ENCODE data around the gene FBXO28.
"Not testable (repeated sequence)": the region's sequence is repeated elsewhere in the genome, so short reads cannot be mapped to it uniquely, and the experiment has no call there.

The FBXO28 gene

DNA sequence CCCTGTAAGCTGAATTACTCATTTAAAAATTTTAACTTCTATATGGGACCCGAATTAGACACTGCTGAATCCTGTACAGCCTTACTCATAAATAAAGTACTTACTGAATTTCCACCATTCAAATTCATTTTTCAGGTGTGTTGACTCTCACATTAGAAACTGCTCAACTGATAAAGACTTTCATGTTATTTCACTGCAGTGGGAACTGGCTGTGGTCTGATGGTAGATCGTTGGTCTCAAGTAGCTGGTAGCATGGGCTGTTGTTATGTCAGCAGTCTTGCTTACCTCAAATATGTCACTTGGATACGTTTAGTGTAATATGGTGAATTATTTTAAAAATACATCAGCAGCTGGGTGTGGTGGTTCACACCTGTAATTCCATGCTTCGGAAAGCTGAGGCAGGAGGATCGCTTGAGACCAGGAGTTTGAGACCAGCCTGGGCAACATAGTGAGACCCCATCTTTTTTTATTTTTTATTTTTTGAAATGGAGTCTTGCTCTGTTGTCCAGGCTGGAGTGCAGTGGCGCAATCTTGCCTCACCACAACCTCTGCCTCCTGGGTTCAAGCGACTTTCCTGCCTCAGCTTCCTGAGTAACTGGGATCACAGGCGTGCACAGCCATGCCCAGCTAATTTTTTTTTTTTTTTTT, 79.5 kb downstream of the FBXO28 start:
- Histone ChIP-seq H3K27me3 (replicated peaks; ENCODE audit: control insufficient read depth, insufficient read depth, low read length, poor library complexity, severe bottlenecking) (no peaks in the 10 kb centered on the region), H3K4me3 (ENCODE audit: insufficient read depth, low read depth, low read length, poor library complexity, severe bottlenecking) (no peak overlapping the region), H3K9me3 (ENCODE audit: control insufficient read depth, low read length) (no peaks in the 10 kb centered on the region), H3K36me3 (ENCODE audit: control insufficient read depth, insufficient read depth, low read length) (peaks cover 14% of the 10 kb centered on the region), H3K4me1 (ENCODE audit: control insufficient read depth, insufficient read depth, low read length, poor library complexity, severe bottlenecking) (no peaks in the 10 kb centered on the region), H3K27ac (ENCODE audit: insufficient read depth, low read length, poor library complexity, severe bottlenecking) (no peak overlapping the region)
- DNase-seq = no peak

DNA sequence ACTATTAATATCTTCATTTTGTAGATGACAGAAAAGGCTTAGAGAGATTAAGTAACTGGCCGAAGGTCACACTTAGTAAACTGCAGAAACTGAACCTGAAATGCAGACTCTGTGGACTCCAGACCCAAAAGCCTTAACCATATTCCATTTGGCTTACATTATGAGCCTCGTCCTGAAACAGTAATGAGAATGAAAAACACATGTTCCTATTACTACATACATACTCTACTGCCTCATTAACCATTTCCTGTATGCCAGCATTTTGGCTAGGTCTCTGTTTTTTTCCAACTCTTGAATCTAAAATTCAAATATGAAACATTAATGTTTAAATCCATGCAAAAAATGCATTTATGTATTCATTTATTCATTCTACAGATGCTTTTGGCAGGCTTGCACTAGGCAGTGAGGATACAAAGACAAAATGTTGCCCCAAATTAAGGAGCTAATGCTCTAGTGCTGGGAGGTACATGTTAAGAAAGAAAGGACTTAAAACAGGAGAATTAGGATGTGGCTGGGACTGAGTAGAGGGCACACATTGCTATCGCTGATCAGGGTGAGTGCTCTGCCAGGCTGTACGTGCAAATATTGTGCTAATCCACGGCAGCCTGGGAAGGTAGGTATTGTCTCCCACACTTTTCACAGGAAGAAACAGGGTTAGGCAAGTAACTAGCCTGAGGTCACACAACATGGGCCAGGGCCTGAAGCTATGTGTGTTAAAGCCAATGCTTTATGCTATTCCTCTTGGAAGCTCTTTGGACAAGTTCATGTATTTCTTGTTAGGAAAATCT, 83.1 kb downstream of the FBXO28 start:
- H3K4me1 ChIP-seq (ENCODE audit: control insufficient read depth, insufficient read depth, low read length, poor library complexity, severe bottlenecking) = no peaks in the 10 kb centered on the region
- H3K4me3 ChIP-seq (ENCODE audit: insufficient read depth, low read depth, low read length, poor library complexity, severe bottlenecking) = no peak overlapping the region
- H3K27ac ChIP-seq (ENCODE audit: insufficient read depth, low read length, poor library complexity, severe bottlenecking) = no peak overlapping the region
- DNase-seq = no peak
- H3K36me3 ChIP-seq (ENCODE audit: control insufficient read depth, insufficient read depth, low read length) = peaks cover 7% of the 10 kb centered on the region
- H3K9me3 ChIP-seq (ENCODE audit: control insufficient read depth, low read length) = no peaks in the 10 kb centered on the region
- H3K27me3 ChIP-seq (replicated peaks; ENCODE audit: control insufficient read depth, insufficient read depth, low read length, poor library complexity, severe bottlenecking) = no peaks in the 10 kb centered on the region

GRCh38 chr1:224198572-224198971, 84.7 kb downstream of the FBXO28 start:
- H3K4me1 ChIP-seq (ENCODE audit: control insufficient read depth, insufficient read depth, low read length, poor library complexity, severe bottlenecking) = no peaks in the 10 kb centered on the region
- H3K9me3 ChIP-seq (ENCODE audit: control insufficient read depth, low read length) = no peaks in the 10 kb centered on the region
- no peak overlapping the region for H3K4me3 ChIP-seq (ENCODE audit: insufficient read depth, low read depth, low read length, poor library complexity, severe bottlenecking)
- DNase-seq = no peak
- no peak overlapping the region for H3K27ac ChIP-seq (ENCODE audit: insufficient read depth, low read length, poor library complexity, severe bottlenecking)
- H3K27me3 ChIP-seq (replicated peaks; ENCODE audit: control insufficient read depth, insufficient read depth, low read length, poor library complexity, severe bottlenecking) = no peaks in the 10 kb centered on the region
- no peaks in the 10 kb centered on the region for H3K36me3 ChIP-seq (ENCODE audit: control insufficient read depth, insufficient read depth, low read length)

DNA sequence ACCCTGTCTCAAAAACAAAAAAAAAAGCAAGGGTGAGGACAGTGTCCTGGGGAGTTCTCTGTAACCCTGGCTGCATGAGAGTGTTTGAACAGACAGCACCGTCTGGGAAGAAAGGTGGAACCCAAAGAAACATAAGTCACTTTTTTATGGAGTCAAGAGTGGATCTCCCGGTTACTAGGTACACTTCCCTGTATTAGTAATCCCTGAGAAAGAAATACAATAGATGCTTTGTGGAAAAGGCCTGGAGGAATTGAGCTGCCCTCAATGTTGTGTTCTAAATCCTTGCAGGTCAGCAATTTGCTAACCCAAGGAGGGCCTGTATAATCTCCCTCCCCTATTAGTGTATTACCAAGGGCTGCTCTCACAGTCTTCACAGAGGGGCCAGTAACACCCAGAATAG, 85.8 kb downstream of the FBXO28 start:
- no peaks in the 10 kb centered on the region for H3K27me3 ChIP-seq (replicated peaks; ENCODE audit: control insufficient read depth, insufficient read depth, low read length, poor library complexity, severe bottlenecking)
- no peak overlapping the region for H3K27ac ChIP-seq (ENCODE audit: insufficient read depth, low read length, poor library complexity, severe bottlenecking)
- no peaks in the 10 kb centered on the region for H3K9me3 ChIP-seq (ENCODE audit: control insufficient read depth, low read length)
- H3K36me3 ChIP-seq (ENCODE audit: control insufficient read depth, insufficient read depth, low read length) = no peaks in the 10 kb centered on the region
- H3K4me1 ChIP-seq (ENCODE audit: control insufficient read depth, insufficient read depth, low read length, poor library complexity, severe bottlenecking) = no peaks in the 10 kb centered on the region
- DNase-seq = no peak
- H3K4me3 ChIP-seq (ENCODE audit: insufficient read depth, low read depth, low read length, poor library complexity, severe bottlenecking) = no peak overlapping the region

DNA sequence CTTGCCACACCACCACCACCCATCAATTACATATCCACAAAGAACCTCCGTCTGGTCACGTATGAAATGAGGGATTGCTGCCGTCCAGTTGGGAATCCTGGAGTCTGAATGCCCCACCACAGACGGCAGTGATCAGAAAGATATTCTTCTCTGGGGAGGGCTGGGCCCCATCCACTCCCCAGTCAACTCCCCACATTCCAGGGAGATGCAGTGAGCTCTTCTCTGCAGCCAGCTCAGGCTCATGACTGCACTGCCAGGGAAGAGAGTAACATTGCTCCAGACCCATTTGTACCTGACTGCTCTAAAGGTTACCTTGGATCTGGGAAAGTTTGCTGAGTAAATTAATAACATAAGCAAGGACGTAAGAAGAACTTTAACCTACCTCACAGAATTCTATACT, 87.5 kb downstream of the FBXO28 start:
- Histone ChIP-seq H3K9me3 (ENCODE audit: control insufficient read depth, low read length) (no peaks in the 10 kb centered on the region), H3K27ac (ENCODE audit: insufficient read depth, low read length, poor library complexity, severe bottlenecking) (no peak overlapping the region), H3K27me3 (replicated peaks; ENCODE audit: control insufficient read depth, insufficient read depth, low read length, poor library complexity, severe bottlenecking) (no peaks in the 10 kb centered on the region), H3K36me3 (ENCODE audit: control insufficient read depth, insufficient read depth, low read length) (no peaks in the 10 kb centered on the region), H3K4me1 (ENCODE audit: control insufficient read depth, insufficient read depth, low read length, poor library complexity, severe bottlenecking) (no peaks in the 10 kb centered on the region), H3K4me3 (ENCODE audit: insufficient read depth, low read depth, low read length, poor library complexity, severe bottlenecking) (no peak overlapping the region)
- no peak for DNase-seq

- no peak for DNase-seq
- H3K36me3 ChIP-seq (ENCODE audit: control insufficient read depth, insufficient read depth, low read length) = no peaks in the 10 kb centered on the region
- no peaks in the 10 kb centered on the region for H3K4me1 ChIP-seq (ENCODE audit: control insufficient read depth, insufficient read depth, low read length, poor library complexity, severe bottlenecking)
- no peak overlapping the region for H3K27ac ChIP-seq (ENCODE audit: insufficient read depth, low read length, poor library complexity, severe bottlenecking)
- no peaks in the 10 kb centered on the region for H3K27me3 ChIP-seq (replicated peaks; ENCODE audit: control insufficient read depth, insufficient read depth, low read length, poor library complexity, severe bottlenecking)
- H3K4me3 ChIP-seq (ENCODE audit: insufficient read depth, low read depth, low read length, poor library complexity, severe bottlenecking) = no peak overlapping the region
- H3K9me3 ChIP-seq (ENCODE audit: control insufficient read depth, low read length) = no peaks in the 10 kb centered on the region
Measured at GRCh38 chr1:224201853-224202252, 87.9 kb downstream of the FBXO28 start.

- H3K27ac ChIP-seq (ENCODE audit: insufficient read depth, low read length, poor library complexity, severe bottlenecking) = no peak overlapping the region
- H3K4me1 ChIP-seq (ENCODE audit: control insufficient read depth, insufficient read depth, low read length, poor library complexity, severe bottlenecking) = no peaks in the 10 kb centered on the region
- no peak for DNase-seq
- H3K36me3 ChIP-seq (ENCODE audit: control insufficient read depth, insufficient read depth, low read length) = no peaks in the 10 kb centered on the region
- H3K4me3 ChIP-seq (ENCODE audit: insufficient read depth, low read depth, low read length, poor library complexity, severe bottlenecking) = no peak overlapping the region
- H3K9me3 ChIP-seq (ENCODE audit: control insufficient read depth, low read length) = no peaks in the 10 kb centered on the region
- no peaks in the 10 kb centered on the region for H3K27me3 ChIP-seq (replicated peaks; ENCODE audit: control insufficient read depth, insufficient read depth, low read length, poor library complexity, severe bottlenecking)
Measured at GRCh38 chr1:224203243-224204016, 89.5 kb downstream of the FBXO28 start.

- no peak for DNase-seq
- Histone ChIP-seq H3K36me3 (ENCODE audit: control insufficient read depth, insufficient read depth, low read length) (no peaks in the 10 kb centered on the region), H3K4me3 (ENCODE audit: insufficient read depth, low read depth, low read length, poor library complexity, severe bottlenecking) (no peak overlapping the region), H3K27ac (ENCODE audit: insufficient read depth, low read length, poor library complexity, severe bottlenecking) (no peak overlapping the region), H3K27me3 (replicated peaks; ENCODE audit: control insufficient read depth, insufficient read depth, low read length, poor library complexity, severe bottlenecking) (no peaks in the 10 kb centered on the region), H3K9me3 (ENCODE audit: control insufficient read depth, low read length) (no peaks in the 10 kb centered on the region), H3K4me1 (ENCODE audit: control insufficient read depth, insufficient read depth, low read length, poor library complexity, severe bottlenecking) (no peaks in the 10 kb centered on the region)
Measured at GRCh38 chr1:224205438-224205840, 91.5 kb downstream of the FBXO28 start.

DNA sequence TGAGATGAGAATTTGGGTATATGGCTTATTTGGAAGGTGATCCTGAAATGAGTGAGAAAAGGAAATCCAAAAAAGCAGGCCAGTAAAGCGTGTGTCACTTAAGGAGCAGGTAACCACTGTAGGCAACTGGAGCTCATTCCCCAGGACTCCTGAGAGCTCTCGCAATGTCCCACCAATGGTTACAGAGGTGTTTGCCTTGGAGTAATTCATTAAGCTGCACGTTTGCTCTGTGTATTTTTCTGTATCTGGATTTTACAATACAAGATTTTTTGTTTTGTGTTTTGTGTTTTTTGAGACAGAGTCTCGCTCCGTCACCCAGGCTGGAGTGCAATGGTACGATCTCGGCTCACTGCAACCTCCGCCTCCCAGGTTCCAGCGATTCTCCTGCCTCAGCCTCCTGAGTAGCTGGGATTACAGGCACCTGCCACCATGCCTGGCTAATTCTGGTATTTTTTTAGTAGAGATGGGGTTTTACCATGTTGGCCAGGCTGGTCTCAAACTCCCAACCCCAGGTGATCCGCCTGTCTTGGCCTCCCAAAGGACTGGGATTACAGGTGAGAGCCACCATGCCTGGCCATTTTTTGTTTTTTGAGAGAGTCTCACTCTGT, 92.1 kb downstream of the FBXO28 start:
- not testable (repeated sequence) for DNase-seq; H3K4me1 ChIP-seq (ENCODE audit: control insufficient read depth, insufficient read depth, low read length, poor library complexity, severe bottlenecking); H3K27ac ChIP-seq (ENCODE audit: insufficient read depth, low read length, poor library complexity, severe bottlenecking); H3K4me3 ChIP-seq (ENCODE audit: insufficient read depth, low read depth, low read length, poor library complexity, severe bottlenecking); H3K27me3 ChIP-seq (replicated peaks; ENCODE audit: control insufficient read depth, insufficient read depth, low read length, poor library complexity, severe bottlenecking); H3K9me3 ChIP-seq (ENCODE audit: control insufficient read depth, low read length); H3K36me3 ChIP-seq (ENCODE audit: control insufficient read depth, insufficient read depth, low read length)

Measured in effector memory CD4-positive, alpha-beta T cell (primary cell).